ENCODE results near the gene ABCB8.

The ABCB8 gene

GRCh38 chr7:151012031-151012692 lies 16.1 kb upstream of the ABCB8 start:
- Histone ChIP-seq H3K36me3 (ENCODE audit: control insufficient read depth, insufficient read depth, low read length) (no peaks in the 10 kb centered on the region), H2AFZ (no peak overlapping the region), H3K4me2 (ENCODE audit: low read length) (no peak overlapping the region), H3K9me3 (ENCODE audit: control insufficient read depth, low read length) (no peaks in the 10 kb centered on the region), H3K79me2 (no peaks in the 10 kb centered on the region), H3K27ac (no peak overlapping the region), H3K27me3 (ENCODE audit: control insufficient read depth, insufficient read depth, low read length) (no peaks in the 10 kb centered on the region), H3K9ac (no peak overlapping the region), H3K4me1 (no peaks in the 10 kb centered on the region), H3K4me3 (ENCODE audit: low read depth, low read length) (no peak overlapping the region)
- no peak for TF ChIP-seq CTCF (IDR thresholded peaks at IDR 0.05)

GRCh38 chr7:151012911-151013347 lies 15.3 kb upstream of the ABCB8 start:
- H2AFZ ChIP-seq = no peak overlapping the region
- H3K9me3 ChIP-seq (ENCODE audit: control insufficient read depth, low read length) = no peaks in the 10 kb centered on the region
- no peak overlapping the region for H3K9ac ChIP-seq
- peak; percentile 55 for TF ChIP-seq CTCF (IDR thresholded peaks at IDR 0.05)
- no peaks in the 10 kb centered on the region for H3K79me2 ChIP-seq
- no peaks in the 10 kb centered on the region for H3K36me3 ChIP-seq (ENCODE audit: control insufficient read depth, insufficient read depth, low read length)
- no peaks in the 10 kb centered on the region for H3K27me3 ChIP-seq (ENCODE audit: control insufficient read depth, insufficient read depth, low read length)
- no peak overlapping the region for H3K4me3 ChIP-seq (ENCODE audit: low read depth, low read length)
- no peak overlapping the region for H3K27ac ChIP-seq
- H3K4me1 ChIP-seq = no peaks in the 10 kb centered on the region
- H3K4me2 ChIP-seq (ENCODE audit: low read length) = no peak overlapping the region

- Histone ChIP-seq H3K27me3 (ENCODE audit: control insufficient read depth, insufficient read depth, low read length) (no peaks in the 10 kb centered on the region), H3K27ac (no peak overlapping the region), H3K4me1 (peaks cover 2% of the 10 kb centered on the region), H2AFZ (peak overlapping the region; percentile 70), H3K4me3 (ENCODE audit: low read depth, low read length) (peak overlapping the region; percentile 41), H3K36me3 (ENCODE audit: control insufficient read depth, insufficient read depth, low read length) (no peaks in the 10 kb centered on the region), H3K4me2 (ENCODE audit: low read length) (peak overlapping the region; percentile 71), H3K9me3 (ENCODE audit: control insufficient read depth, low read length) (no peaks in the 10 kb centered on the region), H3K9ac (no peak overlapping the region), H3K79me2 (no peaks in the 10 kb centered on the region)
- no peak for TF ChIP-seq CTCF (IDR thresholded peaks at IDR 0.05)
These were observed 14.9 kb upstream of the ABCB8 start for GRCh38 chr7:151013356-151013732.

GRCh38 chr7:151013733-151014497 lies 14.3 kb upstream of the ABCB8 start:
- TF ChIP-seq CTCF (IDR thresholded peaks at IDR 0.05) = no peak
- Histone ChIP-seq H3K9me3 (ENCODE audit: control insufficient read depth, low read length) (no peaks in the 10 kb centered on the region), H3K4me2 (ENCODE audit: low read length) (peak overlapping the region; percentile 71), H3K4me1 (peaks cover 3% of the 10 kb centered on the region), H2AFZ (peak overlapping the region; percentile 70), H3K9ac (no peak overlapping the region), H3K79me2 (no peaks in the 10 kb centered on the region), H3K4me3 (ENCODE audit: low read depth, low read length) (peak overlapping the region; percentile 41), H3K27ac (no peak overlapping the region), H3K27me3 (ENCODE audit: control insufficient read depth, insufficient read depth, low read length) (no peaks in the 10 kb centered on the region), H3K36me3 (ENCODE audit: control insufficient read depth, insufficient read depth, low read length) (no peaks in the 10 kb centered on the region)
